Left forelimb (tissue), 1 donor: Measurements from ENCODE around the gene NPM1.
A peak's percentile ranks its signal among the peaks of the same experiment; 100 is the strongest.
"Not testable (repeated sequence)": the region's sequence is repeated elsewhere in the genome, so short reads cannot be mapped to it uniquely, and the experiment has no call there.

Experiments
- DNase-seq: peaks from one replicate; pipeline ENCODE4 v3.0.0-alpha.2; 2018; ENCODE audit warnings: low spot score

NPM1 gene

DNA sequence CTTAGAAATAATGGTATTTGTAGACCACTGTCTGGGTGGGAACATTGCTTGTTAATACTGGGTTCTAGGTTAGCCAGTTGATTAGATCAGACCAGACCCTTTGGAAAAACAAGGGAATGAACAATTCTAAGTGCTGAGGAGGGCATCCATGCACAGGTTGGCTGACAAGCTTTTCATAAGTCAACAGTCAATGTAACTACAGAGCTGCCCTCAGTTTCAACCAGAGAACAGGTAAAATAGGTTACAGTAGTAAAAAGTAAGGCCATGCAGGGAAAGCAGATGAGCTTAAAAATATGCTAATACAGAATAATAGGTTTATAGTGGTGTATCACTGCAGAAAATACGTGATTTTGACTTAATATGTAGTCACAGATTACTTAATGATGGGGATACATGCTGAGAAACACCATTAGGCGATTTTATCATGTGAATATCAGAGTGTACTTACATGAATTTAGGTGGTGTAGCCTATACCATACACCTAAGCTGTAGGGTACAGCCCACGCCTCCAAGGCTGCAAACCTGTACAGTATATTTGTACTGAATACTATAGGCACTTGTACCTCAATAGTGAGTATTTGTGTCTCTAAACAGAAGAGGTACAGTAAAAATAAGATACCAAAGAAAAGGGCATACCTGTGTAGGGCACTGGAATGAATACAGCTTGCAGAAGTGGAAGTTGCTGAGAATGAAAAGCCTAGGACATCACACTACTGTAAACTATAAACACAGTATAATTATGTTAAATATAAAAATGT lies 25.7 kb downstream of the NPM1 start:
- no peak for DNase-seq

DNA sequence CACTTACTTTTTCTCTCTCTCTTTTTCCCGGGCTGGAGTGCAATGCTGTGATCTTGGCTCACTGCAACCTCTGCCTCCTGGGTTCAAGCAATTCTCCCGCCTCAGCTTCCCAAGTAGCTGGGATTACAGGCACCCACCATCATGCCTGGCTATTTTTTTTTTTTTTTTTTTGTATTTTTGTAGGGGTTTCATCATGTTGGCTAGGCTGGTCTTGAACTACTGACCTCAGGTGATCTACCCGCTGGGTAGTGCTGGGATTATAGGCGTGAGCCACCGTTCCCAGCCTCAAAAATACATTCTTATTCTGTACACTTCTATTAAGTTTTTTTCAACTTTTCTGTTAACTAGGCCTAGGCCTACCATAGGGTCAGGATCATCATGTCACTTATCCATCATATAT lies 26.3 kb downstream of the NPM1 start:
- DNase-seq: not testable (repeated sequence)

DNA sequence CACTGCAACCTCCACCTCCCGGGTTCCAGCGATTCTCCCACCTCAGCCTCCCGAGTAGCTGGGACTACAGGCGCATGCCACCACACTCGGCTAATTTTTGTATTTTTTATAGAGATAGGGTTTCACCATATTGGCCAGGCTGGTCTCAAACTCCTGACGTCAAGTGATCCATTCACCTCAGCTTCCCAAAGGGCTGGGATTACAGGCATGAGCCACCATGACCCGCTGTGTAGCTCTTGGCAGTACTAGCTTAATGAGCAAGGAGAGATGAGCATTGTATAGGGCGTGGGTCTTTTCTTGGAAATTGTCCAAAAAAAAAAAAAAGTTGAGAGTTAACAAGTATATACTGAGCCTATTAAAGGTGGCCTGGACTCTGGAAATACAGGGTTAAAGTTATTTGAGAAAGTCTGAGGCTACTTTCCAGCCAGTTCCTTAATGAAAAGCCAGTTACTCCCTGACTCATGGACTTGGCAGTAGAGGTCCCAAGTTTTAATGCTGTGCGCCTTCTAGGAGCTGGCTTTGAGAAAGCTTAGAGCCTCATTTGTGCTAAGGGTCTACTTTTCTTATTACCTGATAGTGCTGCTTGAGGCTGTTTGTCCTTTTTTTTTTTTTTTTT lies 27.6 kb downstream of the NPM1 start:
- no peak for DNase-seq

DNA sequence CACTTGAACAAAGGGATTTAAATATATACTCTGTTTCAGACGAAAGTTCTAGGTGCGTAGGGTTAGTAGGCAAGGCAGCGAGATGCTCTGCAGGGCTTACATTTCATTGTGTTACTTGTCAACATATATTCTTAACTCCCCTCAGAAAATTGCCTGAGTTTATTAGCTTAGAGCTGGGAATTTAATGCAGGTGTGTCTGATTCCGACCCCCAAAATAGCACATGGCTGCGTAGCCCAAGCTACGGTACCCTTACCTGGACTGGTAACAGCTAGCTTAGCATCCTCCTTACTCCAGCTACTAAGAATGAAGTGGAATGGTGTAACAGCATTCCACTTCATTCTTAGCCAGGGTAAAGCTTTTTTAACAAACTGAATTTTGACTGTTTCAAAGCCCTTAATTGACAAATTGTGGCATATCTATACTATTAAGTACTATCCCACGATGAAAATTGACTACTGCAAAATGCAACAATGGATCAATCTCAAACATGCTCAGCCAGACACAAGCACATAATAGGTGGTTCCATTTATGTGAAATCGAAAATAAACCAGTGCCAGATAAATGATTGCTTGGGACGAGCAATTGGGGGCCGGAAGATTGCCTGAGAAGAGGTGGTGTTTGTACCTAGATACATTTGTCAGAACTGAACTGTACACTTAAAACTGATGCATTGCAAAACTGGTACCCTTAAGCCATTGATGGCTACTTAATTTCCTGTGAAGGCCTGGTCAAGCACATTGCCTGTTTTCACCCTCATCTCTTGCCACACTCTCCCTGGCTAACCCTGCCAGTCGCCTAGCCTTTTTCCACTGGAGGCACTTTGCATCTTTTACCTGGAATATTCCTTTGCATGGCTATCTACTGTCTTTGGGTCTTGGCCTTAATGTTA lies 28.8 kb downstream of the NPM1 start:
- no peak for DNase-seq

DNA sequence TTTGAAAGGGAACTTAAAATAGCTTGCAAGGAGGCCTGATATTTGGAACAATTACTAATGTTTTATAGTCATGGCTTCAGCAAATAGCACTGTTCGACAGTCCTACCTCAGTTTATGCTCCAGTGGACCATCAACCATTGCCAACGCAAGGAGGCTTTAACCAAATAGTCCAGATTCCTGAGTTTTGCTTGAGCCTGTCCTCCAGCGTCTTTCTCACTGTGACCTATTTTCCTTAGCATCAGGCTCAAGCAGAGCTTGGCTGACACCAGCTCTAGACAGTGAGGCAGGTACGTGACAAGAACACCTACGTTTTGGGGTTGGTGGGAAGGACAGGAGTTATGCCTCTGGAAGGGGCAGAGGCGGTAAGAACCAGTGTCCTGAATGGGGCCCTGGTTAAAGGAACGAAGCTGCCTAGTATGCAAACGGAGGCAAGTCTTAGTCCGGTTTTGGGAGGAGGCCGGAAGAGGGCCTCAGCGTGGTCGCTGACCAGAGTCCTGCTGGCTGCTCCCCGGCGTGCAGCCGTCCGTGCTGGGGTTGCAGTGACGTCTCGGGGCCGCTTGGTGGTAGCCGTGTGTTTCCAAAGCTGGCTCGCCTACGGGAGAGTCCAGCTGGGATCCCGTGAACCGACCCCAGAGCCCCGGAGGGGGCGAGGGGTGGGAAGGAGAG lies 30.8 kb downstream of the NPM1 start:
- peak; percentile 92 for DNase-seq

DNA sequence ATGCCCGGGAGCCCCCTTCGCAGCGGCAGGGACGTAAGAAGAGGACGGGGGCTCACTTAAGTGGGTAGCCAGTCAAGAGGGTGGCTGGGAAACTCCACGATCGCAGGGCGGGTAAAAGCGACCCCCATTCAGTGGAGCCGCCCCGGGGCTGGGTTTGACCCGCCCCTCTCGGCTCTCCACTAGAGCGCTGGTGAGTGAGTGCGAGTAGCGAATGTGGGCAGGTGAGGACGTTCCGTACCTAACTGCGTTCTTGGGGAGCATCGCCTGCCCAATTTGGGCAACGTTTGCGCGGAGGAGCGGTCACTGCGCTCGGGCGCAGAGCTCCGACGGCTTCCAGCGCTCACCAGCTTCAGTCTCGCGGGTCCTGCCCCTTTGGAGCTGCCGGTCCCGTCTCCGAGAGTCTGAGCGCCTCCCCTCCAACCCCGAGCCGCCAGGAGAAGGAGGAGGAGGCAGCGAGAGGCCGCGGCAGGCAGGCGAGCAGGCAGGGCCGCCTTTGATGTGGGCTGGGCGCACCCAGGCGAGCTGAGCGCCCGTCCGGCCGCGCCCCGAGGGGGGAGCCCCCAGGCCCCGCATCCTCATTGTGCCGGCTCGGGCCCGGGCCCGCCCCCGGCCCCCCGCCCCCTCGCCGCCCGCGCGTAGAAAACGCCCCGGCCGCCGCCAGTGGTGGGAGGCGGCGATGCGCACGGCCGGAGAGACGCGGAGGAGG lies 31.5 kb downstream of the NPM1 start, which contains the start of gene FGF18:
TSS of gene FGF18 (plus strand) at position 666 of the 706 bp plus-strand sequence. CDS start 553 bp downstream, outside the sequence.
- peak; percentile 87 for DNase-seq

DNA sequence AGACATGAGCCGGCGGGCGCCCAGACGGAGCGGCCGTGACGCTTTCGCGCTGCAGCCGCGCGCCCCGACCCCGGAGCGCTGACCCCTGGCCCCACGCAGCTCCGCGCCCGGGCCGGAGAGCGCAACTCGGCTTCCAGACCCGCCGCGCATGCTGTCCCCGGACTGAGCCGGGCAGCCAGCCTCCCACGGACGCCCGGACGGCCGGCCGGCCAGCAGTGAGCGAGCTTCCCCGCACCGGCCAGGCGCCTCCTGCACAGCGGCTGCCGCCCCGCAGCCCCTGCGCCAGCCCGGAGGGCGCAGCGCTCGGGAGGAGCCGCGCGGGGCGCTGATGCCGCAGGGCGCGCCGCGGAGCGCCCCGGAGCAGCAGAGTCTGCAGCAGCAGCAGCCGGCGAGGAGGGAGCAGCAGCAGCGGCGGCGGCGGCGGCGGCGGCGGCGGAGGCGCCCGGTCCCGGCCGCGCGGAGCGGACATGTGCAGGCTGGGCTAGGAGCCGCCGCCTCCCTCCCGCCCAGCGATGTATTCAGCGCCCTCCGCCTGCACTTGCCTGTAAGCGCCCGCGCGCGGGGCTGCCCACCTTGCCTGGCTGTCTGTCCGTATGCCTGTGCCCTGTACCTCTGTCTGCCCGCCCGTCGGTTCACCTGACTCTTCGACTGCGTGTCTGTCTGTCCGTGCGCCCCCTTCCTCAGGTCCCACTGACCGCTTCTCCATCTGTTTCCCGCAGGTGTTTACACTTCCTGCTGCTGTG lies 32.2 kb downstream of the NPM1 start:
- peak; percentile 72 for DNase-seq

DNA sequence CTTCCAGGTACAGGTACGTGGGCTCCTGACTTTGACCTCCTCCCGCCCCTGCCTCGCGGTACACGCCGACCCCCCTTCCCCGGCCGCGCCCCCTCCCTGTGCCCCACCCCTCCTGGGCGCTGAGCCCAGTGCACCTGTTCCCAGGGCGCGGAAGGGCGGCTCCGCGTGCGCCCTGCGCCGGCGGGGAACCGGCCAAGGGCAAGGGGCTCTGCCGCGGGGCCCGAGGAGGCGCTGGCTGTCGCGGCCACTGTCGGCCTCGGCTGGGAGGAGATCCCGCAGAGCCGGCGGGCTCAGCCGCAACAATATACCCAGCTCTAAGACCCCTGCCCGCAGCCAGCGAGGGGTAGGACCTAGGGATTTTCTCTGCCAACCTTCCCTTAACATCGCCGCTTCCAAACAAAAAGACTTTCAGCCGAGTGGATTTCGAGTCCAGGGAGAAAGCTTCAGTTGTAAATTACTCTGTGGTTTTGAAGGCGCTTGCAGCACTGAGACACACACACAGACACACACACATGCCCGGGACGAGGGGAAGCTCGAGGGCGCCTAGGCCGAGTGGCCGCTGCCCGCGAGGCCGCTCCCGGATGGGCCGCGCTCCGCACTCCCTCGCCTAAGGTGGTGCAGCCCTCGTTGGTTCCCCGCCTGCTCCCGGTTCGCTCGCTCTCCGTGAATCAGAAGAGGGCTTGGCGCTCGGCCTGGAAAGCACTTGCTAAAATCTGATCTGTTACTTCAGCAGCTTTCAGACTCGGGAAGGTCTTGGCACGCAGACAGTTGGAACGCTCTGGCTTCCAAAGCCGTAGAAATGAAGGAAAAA lies 33.0 kb downstream of the NPM1 start:
- peak; percentile 89 for DNase-seq

DNA sequence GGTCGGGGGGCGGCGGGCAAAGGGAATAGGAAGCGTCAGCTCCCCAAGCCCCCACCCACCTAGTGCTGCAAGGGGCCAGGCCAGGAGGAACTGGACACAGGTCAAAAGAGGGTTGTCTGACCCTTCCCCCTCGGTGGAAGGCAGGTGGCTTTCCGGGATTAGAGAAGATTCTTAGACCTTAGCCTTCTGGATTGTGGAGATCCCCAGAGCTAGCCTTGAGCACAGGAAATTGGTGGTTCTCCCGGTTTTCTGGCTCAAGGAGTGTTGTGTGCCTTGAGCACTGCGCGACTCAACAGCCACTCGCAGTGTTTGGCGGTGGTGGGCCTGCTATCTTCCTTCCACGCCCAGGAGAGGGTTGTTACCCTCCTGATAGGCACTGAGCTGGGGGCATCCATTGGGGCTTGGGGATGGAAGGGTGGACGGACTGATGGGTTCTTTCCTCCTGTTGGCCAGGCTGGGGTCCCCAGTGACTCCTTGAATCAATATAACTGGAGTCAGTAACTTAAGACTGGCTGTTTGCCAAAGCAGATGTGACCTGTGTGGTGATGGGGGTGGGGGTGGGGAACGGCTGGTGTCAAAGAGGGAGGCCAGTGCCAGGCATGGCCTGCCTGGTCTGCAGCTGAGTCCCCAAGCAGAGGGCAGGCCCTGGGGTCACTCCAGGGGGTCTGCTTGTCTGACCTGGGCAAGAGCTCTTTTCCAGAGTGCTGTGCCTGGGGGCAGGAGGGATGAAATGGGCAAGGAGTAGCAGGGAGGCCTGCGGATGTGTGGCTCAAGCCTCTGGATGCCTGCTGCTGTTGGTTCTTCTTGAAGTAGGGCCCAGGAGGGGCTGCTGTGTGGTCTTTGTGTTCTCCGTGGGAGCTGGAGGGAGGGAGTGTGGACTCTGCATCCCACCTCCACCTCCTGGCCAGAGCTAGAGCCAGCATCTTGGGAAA lies 33.9 kb downstream of the NPM1 start:
- DNase-seq: peak; percentile 68

DNA sequence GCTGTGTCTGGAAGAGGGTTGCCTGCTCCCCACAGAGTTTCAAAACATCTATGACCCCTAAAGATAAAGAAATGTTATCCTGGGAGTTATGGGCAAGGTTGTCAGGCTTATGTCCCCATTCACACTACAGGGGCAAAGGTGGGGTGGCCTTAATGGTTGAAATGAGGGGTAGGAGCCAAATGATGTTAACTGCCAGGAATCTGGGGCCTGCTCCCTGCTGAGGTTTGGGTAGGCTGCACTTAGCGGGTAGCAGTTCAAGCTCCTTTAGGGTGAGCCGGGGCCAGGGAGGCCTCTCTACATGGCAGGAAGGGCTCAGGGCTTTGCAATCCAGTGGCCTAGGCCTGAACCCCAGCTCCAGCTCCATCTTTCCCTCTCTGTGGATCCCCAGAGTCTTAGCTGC lies 34.8 kb downstream of the NPM1 start:
- no peak for DNase-seq

DNA sequence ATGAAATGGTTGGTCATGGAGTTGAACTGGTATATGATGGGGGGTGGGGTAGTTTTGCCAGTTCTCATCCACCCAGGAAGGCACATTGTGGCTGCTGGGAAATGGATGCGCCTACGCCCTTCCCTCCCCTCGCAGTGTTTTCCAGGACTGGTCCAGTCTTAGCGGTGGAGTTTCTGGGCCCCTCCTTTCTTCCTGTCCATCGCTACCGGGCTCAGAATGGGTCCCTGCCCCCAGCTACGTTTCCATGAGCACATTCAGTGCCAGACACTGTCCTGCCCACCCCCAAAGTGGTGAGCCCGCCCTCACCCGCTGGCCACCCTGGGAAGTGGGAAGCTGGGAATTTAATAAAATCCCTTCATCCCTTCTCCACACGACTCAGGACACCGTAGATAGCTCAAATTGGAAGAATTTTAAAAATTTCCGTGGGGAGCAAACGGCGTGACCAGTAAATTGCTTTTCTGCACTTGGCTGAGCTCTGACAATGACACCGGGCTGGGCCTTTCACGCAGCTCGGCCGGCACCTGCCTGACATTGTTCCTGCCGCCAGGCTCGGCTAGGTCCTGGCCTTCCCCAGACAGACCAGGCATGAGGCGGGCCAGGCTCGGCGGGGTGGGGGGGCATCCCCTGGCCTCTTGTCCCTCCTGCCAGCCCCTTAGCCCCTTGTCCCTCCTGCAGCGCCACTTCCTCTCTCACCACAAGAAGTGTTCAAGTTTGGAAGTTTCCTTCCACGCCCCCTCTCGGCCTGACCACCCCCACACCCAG lies 35.4 kb downstream of the NPM1 start:
- DNase-seq: no peak

DNA sequence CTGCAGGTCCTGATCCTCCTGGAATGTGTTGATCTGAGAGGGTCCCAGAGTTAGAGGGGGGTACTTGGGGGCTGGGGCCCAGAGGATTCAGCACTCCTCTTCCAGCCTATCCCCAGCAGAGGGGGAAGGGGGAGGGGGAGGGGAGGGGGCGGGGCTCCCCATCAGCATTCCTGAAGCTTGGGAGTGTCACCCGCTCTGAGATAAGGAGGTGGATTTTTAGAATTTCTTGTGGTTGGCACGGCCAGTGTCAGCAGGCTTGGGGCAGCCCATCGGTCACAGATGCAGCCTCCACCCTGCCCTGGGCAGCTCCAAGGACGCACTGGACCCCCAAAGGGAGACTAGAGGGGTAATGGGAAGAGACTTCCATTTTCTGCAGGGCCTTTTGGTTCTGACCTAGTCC lies 37.1 kb downstream of the NPM1 start:
- no peak for DNase-seq

DNA sequence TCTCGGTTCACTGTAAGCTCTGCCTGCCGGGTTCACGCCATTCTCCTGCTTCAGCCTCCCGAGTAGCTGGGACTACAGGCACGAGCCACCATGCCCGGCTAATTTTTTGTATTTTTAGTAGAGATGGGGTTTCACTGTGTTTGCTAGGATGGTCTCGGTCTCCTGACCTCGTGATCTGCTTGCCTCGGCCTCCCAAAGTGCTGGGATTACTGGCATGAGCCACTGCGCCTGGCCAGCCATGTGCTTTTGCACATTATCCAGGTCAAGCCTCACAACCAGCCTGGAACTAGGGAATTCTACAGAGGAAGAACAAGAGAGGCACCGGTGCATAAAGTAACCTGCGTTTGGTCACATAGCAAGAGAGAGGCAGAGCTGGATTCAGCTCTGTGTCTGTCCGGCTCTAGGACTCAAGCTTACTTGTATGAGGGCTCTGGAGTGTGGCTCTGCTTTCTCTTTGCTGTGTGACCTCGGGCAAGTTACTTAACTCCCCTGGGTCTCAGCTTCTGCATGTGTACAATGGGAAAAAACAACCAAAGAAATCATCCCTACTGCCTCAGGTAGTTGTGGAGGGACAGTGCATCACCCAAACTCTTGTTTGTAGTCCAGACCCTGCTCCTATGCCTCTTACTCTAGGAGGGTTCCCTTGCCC lies 38.1 kb downstream of the NPM1 start:
- DNase-seq: no peak

DNA sequence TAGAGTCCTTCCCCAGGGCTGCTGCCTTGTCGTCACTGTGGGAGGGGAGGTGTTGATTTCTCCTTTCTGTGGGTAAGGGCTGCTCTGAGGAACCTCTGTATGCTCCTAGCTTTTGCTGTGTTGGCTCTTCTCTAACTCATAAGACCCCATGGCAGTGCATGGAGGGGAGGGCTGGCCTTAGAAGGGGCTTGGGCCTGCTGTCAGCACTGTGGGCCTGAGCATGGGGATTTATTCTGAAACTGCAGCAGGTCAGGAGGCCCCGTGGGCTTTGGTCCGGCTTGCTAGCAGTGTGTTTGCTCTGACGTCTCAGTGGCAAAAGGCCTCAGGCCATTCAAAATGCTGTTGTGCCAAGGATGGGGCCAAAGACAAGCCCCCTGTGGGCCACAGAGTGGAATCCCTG lies 38.6 kb downstream of the NPM1 start:
- no peak for DNase-seq

DNA sequence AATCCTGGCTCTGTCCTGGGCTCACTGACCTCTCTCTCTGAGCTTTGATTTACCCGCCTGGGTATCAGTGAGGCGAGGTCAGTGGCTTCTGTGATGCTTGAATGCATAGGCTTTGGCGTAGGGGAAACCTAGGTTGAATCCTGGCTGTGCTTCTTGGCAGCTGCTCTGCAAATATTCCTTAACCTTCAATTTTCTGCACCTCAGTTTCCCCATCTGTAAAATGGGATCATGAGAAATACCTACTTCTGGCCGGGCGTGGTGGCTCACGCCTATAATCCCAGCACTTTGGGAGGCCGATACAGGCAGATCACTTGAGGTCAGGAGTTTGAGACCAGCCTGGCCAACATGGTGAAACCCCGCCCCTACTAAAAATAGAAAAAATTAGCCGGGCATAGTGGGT lies 39.0 kb downstream of the NPM1 start:
- no peak for DNase-seq

DNA sequence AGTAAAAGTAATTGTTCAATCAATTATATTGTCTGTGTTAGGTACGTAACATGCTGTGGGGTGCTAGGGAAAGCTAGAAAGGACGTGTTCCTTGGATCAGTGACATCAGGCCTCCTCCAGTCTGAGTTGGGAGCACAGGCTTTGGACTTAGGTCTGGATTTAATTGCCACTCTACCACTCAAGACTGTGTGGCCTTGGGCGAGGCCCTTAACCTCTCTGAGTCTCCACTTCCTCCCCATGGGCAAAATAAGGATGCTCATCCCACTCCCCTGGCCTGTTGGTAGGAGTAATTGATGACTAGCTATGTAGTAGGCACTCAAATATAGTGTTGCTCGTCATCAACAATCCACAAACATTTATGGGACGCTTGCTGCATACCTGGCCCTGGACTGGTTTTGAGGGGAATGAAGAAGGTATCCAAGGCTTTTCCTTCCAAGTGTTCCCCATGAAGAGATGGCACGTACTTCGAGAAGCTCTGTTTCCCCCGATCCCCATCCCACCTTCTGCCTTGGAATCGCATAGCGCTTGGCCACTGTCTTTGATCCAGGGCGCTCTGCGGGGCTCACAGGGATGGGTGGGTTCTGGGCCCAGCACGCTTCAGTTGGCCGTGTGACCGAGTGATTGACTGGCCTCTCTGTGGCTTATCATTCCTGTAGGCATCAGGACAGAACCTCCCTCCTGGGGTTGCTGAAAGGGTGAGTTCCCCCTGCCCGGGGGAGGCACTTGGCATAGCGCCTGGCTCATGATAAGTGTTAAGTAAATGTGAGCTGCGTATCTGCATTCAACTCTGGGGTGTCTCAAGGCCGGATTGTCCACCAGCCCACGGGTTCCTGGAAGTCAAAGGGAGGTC lies 39.9 kb downstream of the NPM1 start:
- no peak for DNase-seq
